Neural cell (in vitro differentiated cells): Measurements from ENCODE around the gene MYPN. TPM values are rescaled to one million over a fixed set of nuclear protein-coding genes. Genes with fewer than 3 reads are reported as not detected.

Experiments
- H2AFZ ChIP-seq: fragments of 200-600, 300-800 bp; sonication (generic), shearing (Covaris generic); 2 replicates; pipeline ENCODE4 v1.6.0; 2014; ENCODE audit warnings: low read depth, mild to moderate bottlenecking, antibody characterized with exemption, low read length, moderate library complexity
- H3F3A ChIP-seq: fragments of 200-600 bp; shearing (Covaris generic); 2 replicates; pipeline ENCODE4 v1.6.1; 2016; ENCODE audit warnings: mild to moderate bottlenecking, moderate library complexity, mixed read lengths, antibody characterized with exemption, low read length; ENCODE audit not compliant: insufficient read depth, poor library complexity, severe bottlenecking
- H3K27ac ChIP-seq: fragments of 200-600, 300-800 bp; sonication (generic), shearing (Covaris generic); 2 replicates; pipeline ENCODE4 v1.5.1; 2014; ENCODE audit warnings: mild to moderate bottlenecking, low read length, moderate library complexity
- H3K27me3 ChIP-seq: fragments of 300-800, 200-600 bp; sonication (generic), shearing (Covaris generic); 2 replicates; pipeline ENCODE4 v1.6.0; 2014; ENCODE audit warnings: mild to moderate bottlenecking, low read depth, low read length, moderate library complexity; ENCODE audit not compliant: insufficient read depth
- H3K36me3 ChIP-seq: fragments of 300-800, 200-600 bp; sonication (generic), shearing (Covaris generic); 2 replicates; pipeline ENCODE4 v1.5.1; 2014; ENCODE audit warnings: mild to moderate bottlenecking, antibody characterized with exemption, low read length, moderate library complexity; ENCODE audit not compliant: insufficient read depth
- H3K4me2 ChIP-seq: fragments of 300-800, 200-600 bp; sonication (generic), shearing (Covaris generic); 2 replicates; pipeline ENCODE4 v1.6.0; 2014; ENCODE audit warnings: mild to moderate bottlenecking, low read length
- H3K4me3 ChIP-seq: fragments of 300-800, 200-600 bp; sonication (generic), shearing (Covaris generic); 2 replicates; pipeline ENCODE4 v1.5.1; 2014; ENCODE audit warnings: mild to moderate bottlenecking, low read length, moderate library complexity
- H3K79me2 ChIP-seq: fragments of 200-600 bp; shearing (Covaris generic); replicated peaks from 2 replicates; pipeline ENCODE4 v1.6.0; 2014; ENCODE audit warnings: mild to moderate bottlenecking, low read length, moderate library complexity; ENCODE audit not compliant: insufficient read depth
- H3K9ac ChIP-seq: fragments of 300-800, 200-600 bp; sonication (generic), shearing (Covaris generic); 2 replicates; pipeline ENCODE4 v1.6.1; 2016; ENCODE audit warnings: mild to moderate bottlenecking, low read length, mixed read lengths
- H3K9me2 ChIP-seq: fragments of 200-600 bp; shearing (Covaris generic); 2 replicates; pipeline ENCODE4 v1.6.1; 2016; ENCODE audit warnings: mild to moderate bottlenecking, low read length, mixed read lengths; ENCODE audit not compliant: insufficient read depth
- H3K9me3 ChIP-seq: fragments of 200-600, 300-800 bp; sonication (generic), shearing (Covaris generic); 2 replicates; pipeline ENCODE4 v1.6.1; 2016; ENCODE audit warnings: mild to moderate bottlenecking, mixed run types, low read length, moderate library complexity, mixed read lengths
- H4K20me1 ChIP-seq: fragments of 200-600 bp; shearing (Covaris generic); 2 replicates; pipeline ENCODE4 v1.6.1; 2016; ENCODE audit warnings: mild to moderate bottlenecking, mixed run types; ENCODE audit not compliant: insufficient read depth
- EP300 ChIP-seq: fragments of 450-650 bp; conservative IDR thresholded peaks from 2 replicates; pipeline ENCODE4 v1.6.1; 2014; ENCODE audit warnings: antibody characterized with exemption, mild to moderate bottlenecking, moderate library complexity; ENCODE audit not compliant: poor library complexity, severe bottlenecking
- EZH2 ChIP-seq: fragments of 200-600, 300-800 bp; shearing (Covaris generic), sonication (generic); IDR thresholded peaks from 2 replicates; pipeline ENCODE4 v1.6.1; 2014; ENCODE audit warnings: antibody characterized with exemption, low read length, borderline replicate concordance, mild to moderate bottlenecking; ENCODE audit not compliant: insufficient read depth, poor library complexity, severe bottlenecking
- MXI1 ChIP-seq: fragments of 450-650 bp; conservative IDR thresholded peaks from 2 replicates; pipeline ENCODE4 v1.6.1; 2014; ENCODE audit warnings: antibody characterized with exemption, mild to moderate bottlenecking; ENCODE audit not compliant: poor library complexity, severe bottlenecking
- POLR2AphosphoS5 ChIP-seq: IDR thresholded peaks from 2 replicates; pipeline ENCODE4 v1.6.1; 2012
- RAD21 ChIP-seq: fragments of 450-650 bp; conservative IDR thresholded peaks from 2 replicates; pipeline ENCODE4 v1.6.1; 2014; ENCODE audit warnings: antibody characterized with exemption, mild to moderate bottlenecking, moderate library complexity
- SMC3 ChIP-seq: fragments of 450-650 bp; conservative IDR thresholded peaks from 2 replicates; pipeline ENCODE4 v1.6.1; 2014; ENCODE audit warnings: antibody characterized with exemption, mild to moderate bottlenecking, moderate library complexity; ENCODE audit not compliant: poor library complexity
- TAF1 ChIP-seq: IDR thresholded peaks from 2 replicates; pipeline ENCODE4 v1.6.1; 2012; ENCODE audit warnings: low read depth
- polyA plus RNA-seq: library from polyadenylated mRNA; depleted of rRNA; stranded (reverse); fragments of >200 nt; gene quantifications from 2 replicates; pipeline ENCODE4 v1.2.3, GENCODE V29; 2014
- TF ChIP-seq, protein P1 (sequence below): IDR thresholded peaks from 2 replicates; pipeline ENCODE4 v1.6.1; 2012; ENCODE audit warnings: borderline replicate concordance
- TF ChIP-seq, protein P2 (sequence below): fragments of 450-650 bp; IDR thresholded peaks from 2 replicates; pipeline ENCODE4 v1.5.1; 2014; ENCODE audit warnings: antibody characterized with exemption, mild to moderate bottlenecking, moderate library complexity; ENCODE audit not compliant: poor library complexity, severe bottlenecking

The MYPN gene
- polyA plus RNA-seq, 1 donor from 2014 or later: not detected

DNA sequence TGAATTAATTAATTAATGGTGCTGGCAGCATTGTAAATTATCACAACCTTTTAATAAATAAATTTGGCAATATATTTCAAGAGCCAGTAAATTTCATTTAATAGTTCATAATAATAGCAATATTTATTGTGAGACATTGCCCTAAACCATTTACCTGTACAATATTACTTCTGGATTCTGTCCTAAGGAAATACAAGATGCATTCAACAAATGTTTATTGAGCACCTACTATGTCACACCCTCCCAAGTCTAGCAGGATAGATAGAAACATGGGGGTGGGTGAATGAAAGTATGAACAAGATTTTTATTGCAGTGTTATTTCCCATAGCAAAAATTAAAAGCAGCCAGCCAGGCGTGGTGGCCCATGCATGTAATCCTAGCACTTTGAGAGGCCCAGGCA is 29.9 kb upstream of the MYPN start:
- H3K79me2 ChIP-seq: no peaks in the 10 kb centered on the region
- H3K4me3 ChIP-seq: no peak overlapping the region
- no peaks in the 10 kb centered on the region for H3K9me2 ChIP-seq
- H3K9me3 ChIP-seq: no peaks in the 10 kb centered on the region
- no peaks in the 10 kb centered on the region for H3F3A ChIP-seq
- no peak overlapping the region for H3K9ac ChIP-seq
- TF ChIP-seq EZH2 (no peak), TAF1 (no peak), RAD21 (no peak), POLR2AphosphoS5 (no peak), EP300 (no peak), SMC3 (no peak), MXI1 (no peak)
- TF ChIP-seq, protein P1, sequence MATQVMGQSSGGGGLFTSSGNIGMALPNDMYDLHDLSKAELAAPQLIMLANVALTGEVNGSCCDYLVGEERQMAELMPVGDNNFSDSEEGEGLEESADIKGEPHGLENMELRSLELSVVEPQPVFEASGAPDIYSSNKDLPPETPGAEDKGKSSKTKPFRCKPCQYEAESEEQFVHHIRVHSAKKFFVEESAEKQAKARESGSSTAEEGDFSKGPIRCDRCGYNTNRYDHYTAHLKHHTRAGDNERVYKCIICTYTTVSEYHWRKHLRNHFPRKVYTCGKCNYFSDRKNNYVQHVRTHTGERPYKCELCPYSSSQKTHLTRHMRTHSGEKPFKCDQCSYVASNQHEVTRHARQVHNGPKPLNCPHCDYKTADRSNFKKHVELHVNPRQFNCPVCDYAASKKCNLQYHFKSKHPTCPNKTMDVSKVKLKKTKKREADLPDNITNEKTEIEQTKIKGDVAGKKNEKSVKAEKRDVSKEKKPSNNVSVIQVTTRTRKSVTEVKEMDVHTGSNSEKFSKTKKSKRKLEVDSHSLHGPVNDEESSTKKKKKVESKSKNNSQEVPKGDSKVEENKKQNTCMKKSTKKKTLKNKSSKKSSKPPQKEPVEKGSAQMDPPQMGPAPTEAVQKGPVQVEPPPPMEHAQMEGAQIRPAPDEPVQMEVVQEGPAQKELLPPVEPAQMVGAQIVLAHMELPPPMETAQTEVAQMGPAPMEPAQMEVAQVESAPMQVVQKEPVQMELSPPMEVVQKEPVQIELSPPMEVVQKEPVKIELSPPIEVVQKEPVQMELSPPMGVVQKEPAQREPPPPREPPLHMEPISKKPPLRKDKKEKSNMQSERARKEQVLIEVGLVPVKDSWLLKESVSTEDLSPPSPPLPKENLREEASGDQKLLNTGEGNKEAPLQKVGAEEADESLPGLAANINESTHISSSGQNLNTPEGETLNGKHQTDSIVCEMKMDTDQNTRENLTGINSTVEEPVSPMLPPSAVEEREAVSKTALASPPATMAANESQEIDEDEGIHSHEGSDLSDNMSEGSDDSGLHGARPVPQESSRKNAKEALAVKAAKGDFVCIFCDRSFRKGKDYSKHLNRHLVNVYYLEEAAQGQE: no peak
- TF ChIP-seq, protein P2, sequence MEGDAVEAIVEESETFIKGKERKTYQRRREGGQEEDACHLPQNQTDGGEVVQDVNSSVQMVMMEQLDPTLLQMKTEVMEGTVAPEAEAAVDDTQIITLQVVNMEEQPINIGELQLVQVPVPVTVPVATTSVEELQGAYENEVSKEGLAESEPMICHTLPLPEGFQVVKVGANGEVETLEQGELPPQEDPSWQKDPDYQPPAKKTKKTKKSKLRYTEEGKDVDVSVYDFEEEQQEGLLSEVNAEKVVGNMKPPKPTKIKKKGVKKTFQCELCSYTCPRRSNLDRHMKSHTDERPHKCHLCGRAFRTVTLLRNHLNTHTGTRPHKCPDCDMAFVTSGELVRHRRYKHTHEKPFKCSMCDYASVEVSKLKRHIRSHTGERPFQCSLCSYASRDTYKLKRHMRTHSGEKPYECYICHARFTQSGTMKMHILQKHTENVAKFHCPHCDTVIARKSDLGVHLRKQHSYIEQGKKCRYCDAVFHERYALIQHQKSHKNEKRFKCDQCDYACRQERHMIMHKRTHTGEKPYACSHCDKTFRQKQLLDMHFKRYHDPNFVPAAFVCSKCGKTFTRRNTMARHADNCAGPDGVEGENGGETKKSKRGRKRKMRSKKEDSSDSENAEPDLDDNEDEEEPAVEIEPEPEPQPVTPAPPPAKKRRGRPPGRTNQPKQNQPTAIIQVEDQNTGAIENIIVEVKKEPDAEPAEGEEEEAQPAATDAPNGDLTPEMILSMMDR: no peak
- no peak overlapping the region for H3K4me2 ChIP-seq
- no peaks in the 10 kb centered on the region for H3K36me3 ChIP-seq
- H2AFZ ChIP-seq: no peak overlapping the region
- no peak overlapping the region for H3K27ac ChIP-seq
- no peaks in the 10 kb centered on the region for H4K20me1 ChIP-seq
- no peaks in the 10 kb centered on the region for H3K27me3 ChIP-seq

DNA sequence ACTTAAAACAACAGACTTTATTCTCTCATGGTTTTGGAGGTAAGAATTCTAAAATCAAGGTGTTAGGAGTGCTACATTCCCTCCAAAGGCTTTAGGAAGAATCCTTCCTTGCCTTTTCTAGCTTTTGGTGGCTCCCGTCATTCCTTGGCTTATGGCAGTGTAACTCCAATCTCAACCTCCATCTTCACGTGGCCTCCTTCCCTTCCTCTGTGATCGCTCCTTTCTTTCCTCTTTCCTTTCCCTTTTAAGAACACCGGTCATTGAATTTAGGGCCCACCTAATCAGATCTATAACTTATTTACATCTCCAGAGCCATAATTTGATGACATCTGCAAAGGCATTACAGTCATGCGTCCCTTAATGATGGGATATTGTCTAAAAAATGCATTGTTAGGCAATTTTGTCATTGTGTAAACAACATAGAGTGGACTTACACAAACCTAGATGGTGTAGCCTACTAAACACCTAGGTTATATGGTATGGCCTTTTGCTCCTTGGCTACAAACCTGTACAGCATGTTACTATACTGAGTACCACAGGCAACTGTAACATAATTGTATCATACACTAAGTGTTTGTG is 28.3 kb upstream of the MYPN start:
- H3K4me2 ChIP-seq: no peak overlapping the region
- H3K9me3 ChIP-seq: no peaks in the 10 kb centered on the region
- no peak overlapping the region for H2AFZ ChIP-seq
- H3K36me3 ChIP-seq: no peaks in the 10 kb centered on the region
- H4K20me1 ChIP-seq: no peaks in the 10 kb centered on the region
- TF ChIP-seq SMC3: no peak
- no peaks in the 10 kb centered on the region for H3K9me2 ChIP-seq
- no peaks in the 10 kb centered on the region for H3K79me2 ChIP-seq
- H3K27ac ChIP-seq: no peak overlapping the region
- H3K4me3 ChIP-seq: no peak overlapping the region
- H3F3A ChIP-seq: no peaks in the 10 kb centered on the region
- H3K9ac ChIP-seq: no peak overlapping the region
- no peaks in the 10 kb centered on the region for H3K27me3 ChIP-seq

DNA sequence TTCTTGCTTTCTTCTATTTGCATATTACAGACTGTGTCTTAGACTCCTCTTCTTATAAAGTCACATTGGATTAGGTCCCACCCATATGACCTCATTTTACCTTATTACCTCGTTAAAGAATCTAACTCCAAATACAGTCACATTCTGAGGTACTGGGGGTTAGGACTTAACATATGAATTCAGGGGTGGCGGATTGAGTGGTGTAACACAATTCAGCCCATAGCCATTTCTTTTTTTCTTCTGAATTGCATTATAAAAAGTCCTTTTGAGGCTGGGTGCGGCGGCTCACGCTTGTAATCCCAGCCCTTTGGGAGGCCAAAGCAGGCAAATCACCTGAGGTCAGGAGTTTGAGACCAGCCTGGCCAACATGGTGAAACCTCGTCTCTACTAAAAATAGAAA is 27.4 kb upstream of the MYPN start:
- H3K9me2 ChIP-seq: no peaks in the 10 kb centered on the region
- H3K79me2 ChIP-seq: no peaks in the 10 kb centered on the region
- TF ChIP-seq SMC3 (no peak), MXI1 (no peak), TAF1 (no peak), RAD21 (no peak), EZH2 (no peak), POLR2AphosphoS5 (no peak)
- TF ChIP-seq, protein P1: no peak
- TF ChIP-seq, protein P2: no peak
- no peaks in the 10 kb centered on the region for H3K9me3 ChIP-seq
- no peaks in the 10 kb centered on the region for H3K27me3 ChIP-seq
- H4K20me1 ChIP-seq: no peaks in the 10 kb centered on the region
- no peak overlapping the region for H3K4me2 ChIP-seq
- no peak overlapping the region for H3K27ac ChIP-seq
- H3K36me3 ChIP-seq: no peaks in the 10 kb centered on the region
- H3K4me3 ChIP-seq: no peak overlapping the region
- H3F3A ChIP-seq: no peaks in the 10 kb centered on the region
- no peak overlapping the region for H3K9ac ChIP-seq
- H2AFZ ChIP-seq: no peak overlapping the region
